Activated T-helper 17 cell treated with anti-CD3 and anti-CD28 coated beads, Interleukin-2, amount 50 U/mL, for 72 hours (primary cell): ENCODE data around the gene ANKS3. TPM values are rescaled to one million over a fixed set of nuclear protein-coding genes. Genes with fewer than 3 reads are reported as not detected.

Experiments
- ATAC-seq: fragments of 150-1000 bp; cut with Tn5 transposase; replicated peaks from 2 replicates; pipeline ENCODE4 v1.10.0; 2021; ENCODE audit warnings: mild to moderate bottlenecking, moderate library complexity
- H3K27ac Mint-ChIP-seq: one replicate; pipeline ENCODE4 v1.8.0; 2022; ENCODE audit warnings: mixed read lengths
- H3K27me3 Mint-ChIP-seq: one replicate; pipeline ENCODE4 v1.8.0; 2022; ENCODE audit warnings: mixed read lengths
- H3K36me3 Mint-ChIP-seq: one replicate; pipeline ENCODE4 v1.8.0; 2022; ENCODE audit warnings: low read depth, mild to moderate bottlenecking, mixed read lengths
- H3K4me1 Mint-ChIP-seq: one replicate; pipeline ENCODE4 v1.8.0; 2022; ENCODE audit warnings: mixed read lengths
- H3K4me3 Mint-ChIP-seq: one replicate; pipeline ENCODE4 v1.8.0; 2022; ENCODE audit warnings: mild to moderate bottlenecking, mixed read lengths
- H3K9me3 Mint-ChIP-seq: one replicate; pipeline ENCODE4 v1.8.0; 2022; ENCODE audit warnings: mixed read lengths
- total RNA-seq, 2 donors: library from RNA; stranded (reverse); gene quantifications; one replicate each; pipeline ENCODE4 v1.2.3, GENCODE V29; 2022

ANKS3 gene
- total RNA-seq, 2 donors from 2014 or later: 14.0 to 15.7 TPM

DNA sequence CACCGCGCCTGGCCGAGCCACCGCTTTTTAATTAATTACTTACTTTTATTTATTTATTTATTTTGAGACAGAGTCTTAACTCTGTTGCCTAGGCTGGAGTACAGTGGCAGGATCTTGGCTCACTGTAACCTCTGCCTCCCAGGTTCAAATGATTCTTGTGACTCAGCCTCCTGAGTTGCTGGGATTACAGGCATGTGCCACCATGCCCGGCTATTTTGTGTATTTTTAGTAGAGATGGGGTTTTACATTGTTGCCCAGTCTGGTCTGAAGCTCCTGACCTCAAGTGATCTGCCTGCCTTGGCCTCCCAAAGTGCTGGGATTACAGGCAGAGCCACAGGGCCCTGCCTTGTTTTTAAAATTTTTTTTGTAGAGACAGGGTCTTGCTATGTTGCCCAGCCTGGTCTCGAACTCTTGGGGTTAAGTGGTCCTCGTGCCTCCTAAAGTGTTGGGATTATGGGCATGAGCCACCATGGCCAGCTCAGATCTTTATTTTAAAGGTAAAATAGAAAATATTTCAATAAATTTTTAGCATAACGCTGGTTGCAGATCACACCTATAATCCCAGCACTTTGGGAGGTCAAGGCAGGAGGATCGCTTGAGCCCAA lies 59.0 kb downstream of the ANKS3 start:
- no peak for ATAC-seq
- Mint-ChIP-seq H3K27ac (peak overlapping the region; percentile 97), H3K4me1 (peaks cover 18% of the 10 kb centered on the region), H3K36me3 (peaks cover 31% of the 10 kb centered on the region), H3K27me3 (no peaks in the 10 kb centered on the region), H3K9me3 (no peaks in the 10 kb centered on the region), H3K4me3 (peak overlapping the region; percentile 81)

DNA sequence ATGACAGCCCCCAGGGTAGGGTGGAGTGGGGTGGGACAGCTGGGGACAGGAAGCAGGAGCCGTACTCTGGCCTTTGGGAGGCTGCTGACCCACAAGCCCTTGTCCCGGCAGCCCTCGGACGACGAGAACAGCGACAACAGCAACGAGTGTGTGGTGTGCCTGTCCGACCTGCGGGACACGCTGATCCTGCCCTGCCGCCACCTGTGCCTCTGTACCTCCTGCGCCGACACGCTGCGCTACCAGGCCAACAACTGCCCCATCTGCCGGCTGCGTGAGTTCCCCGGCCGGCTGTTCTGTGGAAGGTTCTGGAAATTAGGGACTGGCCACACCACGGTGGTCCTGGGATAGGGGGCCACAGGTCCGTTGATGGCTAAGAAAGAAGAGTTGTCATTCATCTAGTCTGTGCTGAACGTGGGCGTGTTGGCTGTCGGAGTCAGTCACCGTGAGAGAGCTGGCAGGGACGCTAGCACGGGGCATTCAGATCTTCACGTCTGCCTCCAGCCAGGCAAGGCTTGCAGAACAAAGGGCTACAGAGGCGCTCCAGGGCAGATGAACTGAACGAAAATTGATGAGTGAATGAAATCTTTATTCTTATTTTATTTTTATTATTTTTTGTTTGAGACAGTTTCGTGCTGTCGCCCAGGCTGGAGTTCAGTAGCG lies 60.6 kb downstream of the ANKS3 start:
- no peaks in the 10 kb centered on the region for H3K27me3 Mint-ChIP-seq
- H3K4me1 Mint-ChIP-seq: peaks cover 18% of the 10 kb centered on the region
- no peak overlapping the region for H3K27ac Mint-ChIP-seq
- H3K9me3 Mint-ChIP-seq: no peaks in the 10 kb centered on the region
- no peak for ATAC-seq
- H3K36me3 Mint-ChIP-seq: peaks cover 31% of the 10 kb centered on the region
- no peak overlapping the region for H3K4me3 Mint-ChIP-seq

DNA sequence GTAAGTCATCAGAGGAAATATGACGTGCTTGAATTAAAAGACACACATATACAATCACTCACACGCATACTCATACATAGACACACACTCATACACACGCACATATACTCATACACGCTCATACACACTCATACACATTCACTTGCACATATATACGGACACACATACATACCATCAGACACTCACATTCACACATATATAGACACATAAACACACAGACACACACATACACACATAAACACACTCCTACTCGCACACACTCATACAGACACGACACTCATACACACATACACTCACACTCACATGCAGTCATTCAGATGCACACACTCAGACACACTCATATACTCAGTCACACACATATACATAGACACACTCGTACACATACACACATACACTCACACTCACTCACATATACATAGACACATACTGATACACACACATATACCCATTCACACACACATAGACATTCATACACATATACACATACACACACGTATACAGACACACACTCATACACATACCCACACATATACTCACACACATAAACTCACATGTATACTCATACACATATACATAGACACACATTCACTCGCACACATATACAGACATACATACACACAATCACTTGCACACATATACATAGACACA lies 65.6 kb downstream of the ANKS3 start:
- H3K4me3 Mint-ChIP-seq: no peak overlapping the region
- no peaks in the 10 kb centered on the region for H3K9me3 Mint-ChIP-seq
- no peaks in the 10 kb centered on the region for H3K27me3 Mint-ChIP-seq
- peaks cover 11% of the 10 kb centered on the region for H3K4me1 Mint-ChIP-seq
- no peak overlapping the region for H3K27ac Mint-ChIP-seq
- no peak for ATAC-seq
- H3K36me3 Mint-ChIP-seq: peaks cover 13% of the 10 kb centered on the region

DNA sequence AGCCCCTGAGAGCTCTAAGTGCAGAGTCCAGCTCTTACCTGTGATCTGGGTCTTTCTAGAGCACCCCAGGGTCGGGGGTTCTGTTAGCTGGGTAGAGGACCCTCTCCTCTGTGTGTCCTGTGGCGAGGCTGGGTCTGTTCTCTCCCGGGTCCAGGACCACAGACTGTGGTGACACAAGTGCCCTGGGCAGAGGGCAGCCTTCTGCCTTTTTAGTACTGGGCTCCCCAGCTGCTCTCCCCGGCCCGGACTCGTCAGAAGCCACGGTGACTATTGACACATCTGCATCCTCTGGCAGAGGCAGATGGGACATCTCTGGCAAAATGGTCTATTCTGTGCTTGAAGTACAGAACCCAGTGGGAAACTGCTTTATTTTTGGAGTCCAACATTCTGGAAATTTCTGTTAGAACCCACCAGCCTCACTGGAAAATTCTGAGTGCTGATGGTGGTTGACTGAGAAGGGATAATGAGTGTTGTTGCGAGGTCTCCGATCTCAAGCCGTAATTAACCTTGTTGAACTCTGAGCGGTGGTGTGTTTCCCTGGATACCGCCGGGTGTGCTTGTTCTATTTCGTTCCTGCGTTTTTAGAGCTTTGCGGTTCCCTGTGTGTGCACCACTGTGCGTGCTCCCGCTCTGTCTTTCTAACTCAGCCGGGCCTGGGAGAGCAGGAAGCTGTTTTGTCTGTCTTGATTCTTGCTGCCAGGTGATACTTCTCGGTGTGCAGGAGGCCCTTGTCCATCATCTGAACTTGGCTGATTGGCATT lies 66.7 kb downstream of the ANKS3 start:
- no peak for ATAC-seq
- no peak overlapping the region for H3K4me3 Mint-ChIP-seq
- no peak overlapping the region for H3K27ac Mint-ChIP-seq
- no peaks in the 10 kb centered on the region for H3K27me3 Mint-ChIP-seq
- no peaks in the 10 kb centered on the region for H3K9me3 Mint-ChIP-seq
- peaks cover 13% of the 10 kb centered on the region for H3K36me3 Mint-ChIP-seq
- H3K4me1 Mint-ChIP-seq: peaks cover 13% of the 10 kb centered on the region

DNA sequence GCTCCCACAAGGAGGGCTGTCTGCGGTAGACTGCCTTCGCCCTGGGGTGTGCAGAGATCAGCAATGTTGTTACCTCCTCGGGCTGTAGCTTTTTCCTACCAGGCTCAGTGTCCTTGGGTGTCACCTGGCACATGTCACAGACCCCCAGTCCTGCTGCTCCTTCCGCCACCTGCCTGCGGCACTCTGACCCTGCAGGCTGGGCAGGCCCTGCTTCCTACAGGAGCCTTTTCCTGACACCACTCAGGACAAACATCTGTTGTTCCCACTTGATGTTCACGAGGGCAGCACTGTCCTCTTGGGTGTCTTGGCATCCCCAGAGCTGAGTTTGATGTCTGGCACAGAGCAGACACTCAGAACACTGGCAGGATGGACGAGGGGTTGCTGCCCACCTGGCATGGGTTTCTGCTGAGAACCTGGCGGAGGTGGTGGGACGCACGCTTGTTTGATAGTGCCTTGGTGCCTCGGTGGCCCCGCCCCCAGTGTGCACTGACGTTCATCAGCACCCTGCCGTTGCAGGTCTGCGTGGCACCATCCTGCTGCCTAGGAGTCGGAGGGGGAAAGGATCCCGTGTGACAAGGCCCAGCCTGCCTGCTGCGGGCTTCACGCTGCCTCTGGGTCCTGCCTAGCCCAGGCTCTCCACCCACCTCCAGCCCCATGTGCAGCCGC lies 67.4 kb downstream of the ANKS3 start:
- no peaks in the 10 kb centered on the region for H3K9me3 Mint-ChIP-seq
- H3K27me3 Mint-ChIP-seq: no peaks in the 10 kb centered on the region
- peak overlapping the region; percentile 80 for H3K4me3 Mint-ChIP-seq
- no peak overlapping the region for H3K27ac Mint-ChIP-seq
- peaks cover 13% of the 10 kb centered on the region for H3K36me3 Mint-ChIP-seq
- ATAC-seq: no peak
- peaks cover 13% of the 10 kb centered on the region for H3K4me1 Mint-ChIP-seq

- Mint-ChIP-seq H3K4me3 (peak overlapping the region; percentile 80), H3K9me3 (no peaks in the 10 kb centered on the region), H3K4me1 (peaks cover 13% of the 10 kb centered on the region), H3K36me3 (peaks cover 13% of the 10 kb centered on the region), H3K27me3 (no peaks in the 10 kb centered on the region), H3K27ac (peak overlapping the region; percentile 89)
- ATAC-seq: peak; percentile 72
These were observed 69.3 kb downstream of the ANKS3 start for GRCh38 chr16:4664538-4665418.

GRCh38 chr16:4663777-4664465 lies 70.2 kb downstream of the ANKS3 start:
- Mint-ChIP-seq H3K9me3 (no peaks in the 10 kb centered on the region), H3K4me1 (peaks cover 13% of the 10 kb centered on the region), H3K27ac (peak overlapping the region; percentile 89), H3K4me3 (peak overlapping the region; percentile 80), H3K36me3 (peaks cover 13% of the 10 kb centered on the region), H3K27me3 (no peaks in the 10 kb centered on the region)
- ATAC-seq: no peak

GRCh38 chr16:4663465-4663776 lies 70.7 kb downstream of the ANKS3 start:
- peak overlapping the region; percentile 89 for H3K27ac Mint-ChIP-seq
- H3K27me3 Mint-ChIP-seq: no peaks in the 10 kb centered on the region
- no peak for ATAC-seq
- H3K4me1 Mint-ChIP-seq: peaks cover 13% of the 10 kb centered on the region
- H3K36me3 Mint-ChIP-seq: peaks cover 13% of the 10 kb centered on the region
- H3K9me3 Mint-ChIP-seq: no peaks in the 10 kb centered on the region
- peak overlapping the region; percentile 80 for H3K4me3 Mint-ChIP-seq

DNA sequence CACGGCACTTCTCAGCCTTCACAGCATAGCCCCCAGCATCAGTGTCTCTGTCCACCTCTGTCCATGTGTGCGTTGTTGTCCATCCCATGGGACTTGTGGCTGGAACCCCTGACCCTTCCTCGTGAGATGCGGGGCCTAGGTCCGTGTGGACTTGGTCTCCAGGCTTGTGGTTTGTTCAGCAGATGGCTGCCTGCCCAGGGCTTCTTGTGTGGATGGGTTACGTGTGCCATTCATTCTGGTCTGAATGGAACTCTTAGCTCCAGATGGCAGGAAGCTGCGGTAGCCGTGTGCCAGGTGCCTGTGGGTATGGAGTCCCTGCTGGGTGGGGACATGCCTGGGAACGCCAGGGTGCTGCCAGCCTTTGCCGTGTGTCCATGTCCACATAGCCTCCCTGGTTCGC lies 72.4 kb downstream of the ANKS3 start:
- no peaks in the 10 kb centered on the region for H3K27me3 Mint-ChIP-seq
- H3K4me3 Mint-ChIP-seq: no peak overlapping the region
- ATAC-seq: no peak
- H3K36me3 Mint-ChIP-seq: peaks cover 12% of the 10 kb centered on the region
- peak overlapping the region; percentile 89 for H3K27ac Mint-ChIP-seq
- H3K9me3 Mint-ChIP-seq: no peaks in the 10 kb centered on the region
- H3K4me1 Mint-ChIP-seq: peaks cover 13% of the 10 kb centered on the region

- peak overlapping the region; percentile 84 for H3K27ac Mint-ChIP-seq
- peaks cover 16% of the 10 kb centered on the region for H3K36me3 Mint-ChIP-seq
- peaks cover 13% of the 10 kb centered on the region for H3K4me1 Mint-ChIP-seq
- peak; percentile 87 for ATAC-seq
- peak overlapping the region; percentile 47 for H3K4me3 Mint-ChIP-seq
- H3K27me3 Mint-ChIP-seq: no peaks in the 10 kb centered on the region
- no peaks in the 10 kb centered on the region for H3K9me3 Mint-ChIP-seq
These were observed 73.5 kb downstream of the ANKS3 start for GRCh38 chr16:4660454-4661007.

DNA sequence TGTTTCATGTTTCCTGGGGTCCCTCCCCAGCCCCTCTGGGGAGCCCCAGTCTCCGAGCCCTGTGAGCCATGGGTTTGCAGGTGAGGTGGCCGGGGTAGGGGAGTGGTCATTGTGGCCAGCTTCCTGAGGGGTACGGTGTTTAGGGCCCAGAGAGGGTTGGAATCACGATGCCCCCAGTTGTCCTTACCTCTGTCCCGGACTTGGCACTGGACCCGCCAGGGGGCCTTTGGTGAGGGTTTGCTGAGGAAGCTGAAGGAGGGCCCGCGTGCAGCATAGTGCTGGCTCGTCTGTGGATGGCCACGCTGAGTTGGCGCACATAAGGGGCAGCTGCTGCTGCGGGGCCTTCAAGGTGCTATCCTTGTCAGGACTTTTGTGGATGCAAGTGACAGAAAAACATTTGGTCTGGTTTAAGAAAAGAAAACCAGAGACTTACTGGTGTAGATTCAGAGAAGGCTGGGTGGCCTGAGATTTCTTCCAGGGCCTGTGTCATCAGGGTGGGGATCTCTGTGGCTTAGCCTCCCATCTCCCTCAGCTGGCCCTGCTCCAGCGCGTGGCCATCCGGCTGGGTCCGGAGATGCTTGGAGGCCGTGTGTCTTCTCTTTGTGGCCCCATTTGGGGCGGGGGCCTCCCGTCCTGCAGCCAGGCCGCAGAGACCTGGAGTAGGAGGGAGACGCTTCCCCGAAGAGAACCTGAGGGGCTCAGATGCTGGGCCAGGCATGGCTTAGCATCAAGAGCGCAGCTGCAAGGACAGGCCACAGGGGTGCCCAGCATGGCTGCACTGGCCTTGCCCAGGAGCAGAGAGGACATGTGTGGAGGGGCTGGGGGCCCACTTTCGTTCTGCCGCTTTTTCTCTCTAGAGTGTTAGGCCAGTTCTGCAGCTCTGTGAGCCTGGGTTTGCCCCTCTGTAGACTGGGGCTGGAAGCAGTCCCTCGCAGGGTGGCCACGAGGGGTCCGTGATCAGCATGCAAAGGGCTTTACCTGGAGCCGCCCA lies 74.4 kb downstream of the ANKS3 start:
- peak overlapping the region; percentile 84 for H3K27ac Mint-ChIP-seq
- H3K9me3 Mint-ChIP-seq: no peaks in the 10 kb centered on the region
- H3K4me3 Mint-ChIP-seq: peak overlapping the region; percentile 47
- peaks cover 12% of the 10 kb centered on the region for H3K4me1 Mint-ChIP-seq
- no peak for ATAC-seq
- H3K36me3 Mint-ChIP-seq: peaks cover 17% of the 10 kb centered on the region
- H3K27me3 Mint-ChIP-seq: no peaks in the 10 kb centered on the region
